K562 (cell line): ENCODE data around the gene ARAP1. TPM values are rescaled to one million over a fixed set of nuclear protein-coding genes. Genes with fewer than 3 reads are reported as not detected.

Source experiments
- ATAC-seq: fragments of 200-7000 bp; cut with Tn5 transposase; 3 replicates; pipeline ENCODE4 v1.9.1; 2020; ENCODE audit warnings: moderate library complexity
- BruUV-seq: library from RNA; stranded (reverse); fragments of 400-500 nt; replicated peaks from 2 replicates; lab custom pipeline; 2021; lab: Mats Ljungman, UMichigan
- CTCF ChIA-PET: fragments of 300-600 bp; formaldehyde crosslinking; extraction: SDS; loops from one replicate; lab custom pipeline; 2021; ENCODE audit warnings: low intra/inter-chr PET ratio; lab: Yijun Ruan, JAX
- POLR2A ChIA-PET: fragments of 300-600, 350-650 bp; sonication (Branson Sonifier 250); formaldehyde crosslinking; extraction: SDS; loops from one replicate; lab custom pipeline; 2021; ENCODE audit warnings: antibody characterized with exemption, inconsistent platforms; lab: Yijun Ruan, JAX
- DNase-seq, 4 experiments: peaks; one replicate each; pipeline versions ENCODE4 v3.0.0 to v3.0.0-alpha.2; 2011 to 2018; ENCODE audit warnings: low spot score in 3 of 4, mixed read lengths in 3 of 4; ENCODE audit errors: extremely low read depth in 1 of 4
- FAIRE-seq: peaks from 2 replicates; lab custom pipeline; 2011; peaks lifted over from hg19 to GRCh38; lab: Jason Lieb, UNC
- H2AFZ ChIP-seq: 2 replicates; pipeline ENCODE4 v1.6.0; 2011; ENCODE audit warnings: low read depth, low read length, control low read depth, inconsistent platforms
- H3K27ac ChIP-seq: fragments of 200-600 bp; 3 replicates; pipeline ENCODE4 v1.8.0; 2011; ENCODE audit warnings: low read depth, mild to moderate bottlenecking, control low read depth, inconsistent platforms, low read length, moderate library complexity, mixed read lengths; ENCODE audit errors: extremely low read depth
- H3K27me3 ChIP-seq, 2 experiments: fragments of 300-600 bp in 1 of 2; 2 replicates in 1 of 2; 3 replicates in 1 of 2; pipeline versions ENCODE4 v1.6.0 to v1.8.0; 2011; ENCODE audit warnings: inconsistent platforms in 2 of 2, low read length in 2 of 2, mild to moderate bottlenecking in 1 of 2, mixed read lengths in 1 of 2, moderate library complexity in 1 of 2; ENCODE audit not compliant: control insufficient read depth in 2 of 2, insufficient read depth in 2 of 2
- H3K36me3 ChIP-seq: fragments of 300-600 bp; 3 replicates; pipeline ENCODE4 v1.8.0; 2011; ENCODE audit warnings: mild to moderate bottlenecking, low read length, inconsistent platforms; ENCODE audit not compliant: control insufficient read depth, insufficient read depth
- H3K4me1 ChIP-seq, 2 experiments: fragments of 200-600 bp in 1 of 2; replicated peaks in 1 of 2; 2 replicates in 1 of 2; 3 replicates in 1 of 2; pipeline versions ENCODE4 v1.5.1 to v1.8.0; 2011; ENCODE audit warnings: inconsistent platforms in 2 of 2, low read length in 2 of 2, mild to moderate bottlenecking in 1 of 2, mixed read lengths in 1 of 2, moderate library complexity in 1 of 2; ENCODE audit not compliant: control insufficient read depth in 2 of 2, insufficient read depth in 2 of 2
- H3K4me2 ChIP-seq: 2 replicates; pipeline ENCODE4 v1.6.1; 2011; ENCODE audit warnings: low read length, control low read depth, inconsistent platforms, mixed read lengths; ENCODE audit not compliant: insufficient read depth
- H3K4me3 ChIP-seq: fragments of 200-600 bp; sonication (generic), shearing (Covaris generic); 2 replicates; pipeline ENCODE4 v1.5.1; 2016; ENCODE audit warnings: control low read depth, inconsistent platforms
- H3K79me2 ChIP-seq: fragments of 200-600 bp; 3 replicates; pipeline ENCODE4 v1.8.0; 2011; ENCODE audit warnings: low read length, inconsistent platforms; ENCODE audit not compliant: control insufficient read depth, insufficient read depth
- H3K9ac ChIP-seq, 2 experiments: 2 replicates each; pipeline versions ENCODE4 v1.6.0 to v1.6.1; 2011; ENCODE audit warnings: low read depth in 2 of 2, low read length in 2 of 2, control low read depth in 1 of 2, inconsistent platforms in 1 of 2, mild to moderate bottlenecking in 1 of 2, mixed read lengths in 1 of 2; ENCODE audit not compliant: insufficient read depth in 1 of 2
- H3K9me1 ChIP-seq: one replicate; pipeline ENCODE4 v1.6.0; 2011; ENCODE audit warnings: inconsistent platforms, mild to moderate bottlenecking, low read length, moderate library complexity; ENCODE audit not compliant: control insufficient read depth, insufficient read depth
- H3K9me3 ChIP-seq: replicated peaks from 2 replicates; pipeline ENCODE4 v1.5.1; 2011; ENCODE audit warnings: low read depth, low read length, inconsistent platforms; ENCODE audit not compliant: control insufficient read depth, insufficient read depth
- H4K20me1 ChIP-seq: replicated peaks from 2 replicates; pipeline ENCODE4 v1.6.1; 2011; ENCODE audit warnings: low read length, inconsistent platforms, mixed read lengths; ENCODE audit not compliant: control insufficient read depth, insufficient read depth
- BCOR ChIP-seq: fragments of 450-650 bp; IDR thresholded peaks from 2 replicates; pipeline ENCODE4 v1.6.1; 2016
- CBX5 ChIP-seq: IDR thresholded peaks from 2 replicates; pipeline ENCODE4 v1.6.1; 2014; ENCODE audit warnings: low read depth, borderline replicate concordance
- GTF2B ChIP-seq: IDR thresholded peaks from 2 replicates; pipeline ENCODE4 v1.6.1; 2011; ENCODE audit not compliant: insufficient read length; ENCODE audit errors: extremely low read depth
- JUND ChIP-seq, 2 experiments: IDR thresholded peaks; 2 replicates in 1 of 2; 3 replicates in 1 of 2; pipeline ENCODE4 v1.6.1; 2011; ENCODE audit warnings: borderline replicate concordance in 2 of 2, low read depth in 2 of 2, low read length in 2 of 2, improper control_type of control experiment in 1 of 2, missing biosample characterization in 1 of 2, missing genetic modification characterization in 1 of 2, missing genetic modification reagents in 1 of 2
- PRDM10 ChIP-seq: fragments of 450-650 bp; IDR thresholded peaks from 2 replicates; pipeline ENCODE4 v1.6.1; 2018; ENCODE audit not compliant: partially characterized antibody
- PRMT5 ChIP-seq: sonication (generic); formaldehyde crosslinking; IDR thresholded peaks from 2 replicates; pipeline ENCODE4 v1.5.0; 2020; ENCODE audit warnings: missing genetic modification reagents
- TCF7L2 ChIP-seq: fragments of 150-350 bp; IDR thresholded peaks from 2 replicates; pipeline ENCODE4 v1.6.1; 2016; ENCODE audit warnings: low read depth, mild to moderate bottlenecking, low read length, moderate library complexity
- ZFP36 ChIP-seq: fragments of 150-350 bp; IDR thresholded peaks from 2 replicates; pipeline ENCODE4 v1.6.1; 2018; ENCODE audit warnings: low read length, low read depth; ENCODE audit not compliant: partially characterized antibody
- ZNF282 ChIP-seq: sonication (generic); formaldehyde crosslinking; IDR thresholded peaks from 2 replicates; pipeline ENCODE4 v1.8.1; 2023; ENCODE audit warnings: missing genetic modification reagents
- ZNF384 ChIP-seq: IDR thresholded peaks from 2 replicates; pipeline ENCODE4 v1.6.1; 2012; ENCODE audit warnings: low read depth, low read length, improper control_type of control experiment
- ZNF41 ChIP-seq: fragments of 250-450 bp; sonication (Bioruptor Pico); conservative IDR thresholded peaks from 2 replicates; pipeline ENCODE4 v1.4.0; 2020; ENCODE audit warnings: mild to moderate bottlenecking
- ZNF436 ChIP-seq: fragments of 250-450, 450-650 bp; sonication (Bioruptor Pico); formaldehyde crosslinking; IDR thresholded peaks from 2 replicates; pipeline ENCODE4 v1.7.0; 2020; ENCODE audit warnings: mild to moderate bottlenecking
- WGBS: fragments of 100-300 bp; shearing (Covaris generic); methylation state at CpG from one replicate; pipeline ENCODE4 v1.1.6; 2016; ENCODE audit warnings: low coverage, mixed read lengths; ENCODE audit not compliant: insufficient coverage; ENCODE audit errors: missing lambda C conversion rate; 5-methylcytosine and 5-hydroxymethylcytosine counted together
- in situ Hi-C: fragments of 300-500 bp; cut with MboI; formaldehyde crosslinking; loops from 4 replicates; pipeline ENCODE4 v1.15.0; 2018; ENCODE audit warnings: inconsistent platforms, mixed read lengths
- intact Hi-C: fragments of 100-400 bp; cut with micrococcal nuclease; formaldehyde crosslinking; loops from 2 replicates; pipeline ENCODE4 v1.14.2; 2022
- polyA plus RNA-seq, 8 experiments: library from polyadenylated mRNA; depleted of rRNA in 4 of 8; stranded (reverse) in 5 of 8; unstranded in 3 of 8; fragments of >200 nt; fragmentation: Nextera tagmentation in 2 of 8; fragmentation: Illumina TruSeq in 1 of 8; extraction: Ambion mirVana in 2 of 8; extraction: Trizol in 1 of 8; gene quantifications; 2 replicates each; pipeline versions ENCODE4 v1.2.1 to v1.2.3, GENCODE V29; 2011 to 2014; ENCODE audit warnings: inconsistent platforms in 1 of 8, missing spikeins in 1 of 8
- total RNA-seq, 7 experiments: library from RNA; depleted of rRNA in 6 of 7; stranded (reverse); fragments of >200 nt in 6 of 7; fragmentation: Illumina TruSeq in 2 of 7; extraction: Trizol in 2 of 7; gene quantifications; 2 replicates each; pipeline versions ENCODE4 v1.2.1 to v1.2.3, GENCODE V29; 2011 to 2021; ENCODE audit warnings: low replicate concordance in 1 of 7

The ARAP1 gene
- total and polyA plus RNA-seq, 9 of the 15 experiments (the other 6 are each of a cell fraction or from before 2014, with no cell fraction given) = 0.23 to 67.0 (median 24.6) TPM

- WGBS = 81% methylated on average over 4 of the region's 4 CpGs
- peaks cover 5% of the 10 kb centered on the region for H3K9me1 ChIP-seq
- TF ChIP-seq BCOR = peak; percentile 49; the same call in 1 of the 2 replicates
- TF ChIP-seq PRDM10 = no peak
- peak; percentile 98 for TF ChIP-seq ZFP36
- TF ChIP-seq ZNF282 = no peak
- no peak for TF ChIP-seq JUND (IDR thresholded peaks at IDR 0.05; ENCODE audit: borderline replicate concordance, low read depth, low read length)
- no peak for TF ChIP-seq JUND (tag; IDR thresholded peaks at IDR 0.05; ENCODE audit: borderline replicate concordance, low read depth, low read length)
- no peak for TF ChIP-seq ZNF384
- TF ChIP-seq TCF7L2 = no peak
- no peak for TF ChIP-seq ZNF41
- TF ChIP-seq GTF2B = no peak
- no peak for TF ChIP-seq PRMT5
- 0 out of 2 replicates have a peak, but pooled peaks have one; percentile 64 for TF ChIP-seq ZNF436 (CRISPR knock-in tag)
- TF ChIP-seq CBX5 = no peak
- FAIRE-seq (no peak), ATAC-seq (no peak), DNase-seq (no peak)
- H3K4me1 ChIP-seq = peaks cover 13 to 28% of the 10 kb centered on the region in 2 experiments; a peak in 4 of 5 replicates
- peaks cover 50% of the 10 kb centered on the region for H3K36me3 ChIP-seq
- H3K9me3 ChIP-seq = no peaks in the 10 kb centered on the region
- no peaks in the 10 kb centered on the region for H4K20me1 ChIP-seq
- H3K9ac ChIP-seq = no peak overlapping the region
- no peak overlapping the region for H3K4me3 ChIP-seq
- H3K27ac ChIP-seq = no peak overlapping the region
- BruUV-seq = no TSS peak
- H3K79me2 ChIP-seq = peaks cover 47% of the 10 kb centered on the region
- ChIA-PET CTCF (interaction anchor here (0.6 to 2.4 kb wide), 4 partner anchors 68 to 109 kb away, joined by 3 to 24 read pairs (median 12); partner anchors contain the start of genes ATG16L2 and STARD10), POLR2A (interaction anchor here (0.6 to 1.4 kb wide), 7 partner anchors 9 to 551 kb away, joined by 3 to 5 read pairs (median 4); no protein-coding TSS in a partner anchor)
- intact Hi-C loops = loop anchor here (1.0 to 5.0 kb wide), 5 partner anchors 28 to 447 kb away; partner anchors contain the start of gene ATG16L2
- no peak overlapping the region for H2AFZ ChIP-seq
- H3K27me3 ChIP-seq = no peaks in the 10 kb centered on the region
- H3K4me2 ChIP-seq = no peak overlapping the region
- in situ Hi-C loops = loop anchor here (5.0 to 10.0 kb wide), 2 partner anchors 459 to 512 kb away; no protein-coding TSS in a partner anchor
Measured at GRCh38 chr11:72725724-72726028, 26.5 kb downstream of the ARAP1 start.
